ENCODE data around the gene BAG5.
"Not testable (repeated sequence)": the region's sequence is repeated elsewhere in the genome, so short reads cannot be mapped to it uniquely, and the experiment has no call there.

BAG5 gene

DNA sequence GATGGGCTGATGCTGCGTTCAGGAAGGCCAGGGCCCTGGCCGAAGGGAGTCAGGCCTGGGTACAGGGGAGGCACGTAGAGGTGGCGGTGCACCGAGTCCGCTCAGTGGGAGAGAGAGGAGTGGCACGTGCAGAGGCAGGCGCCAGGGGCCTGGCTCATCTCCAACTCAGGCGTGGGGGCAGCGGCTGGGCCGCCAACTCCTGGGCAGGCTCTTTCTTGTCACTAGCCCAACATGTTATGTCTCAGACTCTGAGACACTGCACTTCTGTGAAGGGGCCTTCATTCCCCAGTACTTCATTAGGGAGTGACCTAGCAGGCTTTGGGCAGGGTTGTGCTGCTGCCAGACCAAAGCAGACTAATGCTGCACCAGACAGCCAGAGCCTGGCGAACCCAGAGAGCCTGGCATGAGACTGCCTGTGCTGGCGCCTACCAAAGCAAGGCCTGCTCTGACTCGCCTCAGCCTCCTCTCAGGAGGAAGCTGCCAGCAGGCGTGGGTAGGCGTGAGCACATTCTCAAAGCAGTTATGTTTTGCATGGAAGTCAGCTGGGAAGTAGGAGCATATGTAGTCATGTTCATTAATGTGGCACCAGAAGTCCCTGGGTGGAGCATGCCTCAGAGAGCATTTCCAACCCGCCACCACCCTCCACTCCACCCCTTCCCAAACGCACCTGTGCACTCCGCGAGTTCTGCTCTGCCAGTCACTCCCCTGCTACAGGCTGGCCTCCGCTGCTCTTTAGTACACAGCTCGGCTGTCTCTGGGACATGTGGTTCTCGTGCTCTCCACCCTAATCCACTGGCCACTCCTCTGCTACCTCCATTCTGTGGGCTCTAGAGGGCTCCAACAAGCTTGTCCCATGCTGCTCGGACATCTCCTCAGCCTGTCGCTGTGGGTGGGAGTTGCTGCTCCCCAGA, 49.5 kb downstream of the BAG5 start:
- H3K9me3 ChIP-seq (replicated peaks in 1 of 11), result no peaks in the 10 kb centered on the region
- H4K20me1 ChIP-seq, result peaks cover 0 to 82% (median 20%) of the 10 kb centered on the region in 11 experiments; a peak in 16 of 22 replicates
- H3K36me3 ChIP-seq, result peaks cover 12 to 46% (median 37%) of the 10 kb centered on the region in 11 experiments; a peak in 21 of 22 replicates
- peaks cover 13 to 59% (median 24%) of the 10 kb centered on the region in 10 experiments; a peak in 19 of 20 replicates for H3K4me1 ChIP-seq
- no peak for TF ChIP-seq Cebpa-rat (IDR thresholded peaks at IDR 0.05)
- H3K27me3 ChIP-seq, result no peaks in the 10 kb centered on the region
- peak overlapping the region in 2 of 11 experiments; percentile 3 to 15; a peak in 3 of 22 replicates for H3K27ac ChIP-seq
- H3K4me2 ChIP-seq, result peak overlapping the region in 7 of 11 experiments; percentile 21 to 47 (median 37); a peak in 13 of 22 replicates
- H3K9ac ChIP-seq, result peak overlapping the region in 3 of 11 experiments; percentile 34 to 48 (median 44); a peak in 3 of 22 replicates
- H3K4me3 ChIP-seq, result no peak overlapping the region

DNA sequence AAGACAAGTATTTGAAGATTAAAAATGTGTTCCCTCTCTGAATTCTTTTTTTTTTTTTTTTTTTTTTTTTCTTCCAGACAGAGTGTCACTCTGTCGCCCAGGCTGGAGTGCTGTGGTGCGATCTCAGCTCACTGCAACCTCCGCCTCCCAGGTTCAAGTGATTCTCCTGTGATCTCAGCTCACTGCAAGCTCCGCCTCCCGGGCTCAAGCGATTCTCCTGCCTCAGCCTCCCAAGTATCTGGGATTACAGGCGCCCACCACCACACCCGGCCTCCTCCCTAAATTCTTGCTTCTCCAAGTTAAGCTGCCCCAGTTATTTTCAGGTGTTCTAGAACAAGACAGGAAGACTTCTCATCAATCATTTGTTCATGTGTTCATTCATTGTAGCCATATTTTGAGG, 50.3 kb downstream of the BAG5 start:
- peaks cover 0 to 82% (median 18%) of the 10 kb centered on the region in 11 experiments; a peak in 16 of 22 replicates for H4K20me1 ChIP-seq
- H3K27me3 ChIP-seq; H3K9me3 ChIP-seq (replicated peaks in 1 of 11); H3K27ac ChIP-seq; H3K4me3 ChIP-seq: not testable (repeated sequence)
- peak overlapping the region in 2 of 11 experiments; percentile 34 to 48; a peak in 3 of 22 replicates for H3K9ac ChIP-seq
- peak overlapping the region in 3 of 11 experiments; percentile 24 to 47 (median 37); a peak in 5 of 22 replicates for H3K4me2 ChIP-seq
- H3K4me1 ChIP-seq, result peaks cover 13 to 52% (median 22%) of the 10 kb centered on the region in 10 experiments; a peak in 19 of 20 replicates
- peaks cover 20 to 53% (median 43%) of the 10 kb centered on the region in 11 experiments; a peak in 21 of 22 replicates for H3K36me3 ChIP-seq

- no peak for TF ChIP-seq Cebpa-rat (IDR thresholded peaks at IDR 0.05)
- Histone ChIP-seq H4K20me1 (peaks cover 0 to 75% (median 18%) of the 10 kb centered on the region in 11 experiments; a peak in 16 of 22 replicates), H3K4me2 (no peak overlapping the region), H3K9me3 (replicated peaks in 1 of 11) (no peaks in the 10 kb centered on the region), H3K9ac (no peak overlapping the region), H3K27me3 (no peaks in the 10 kb centered on the region), H3K36me3 (peaks cover 21 to 64% (median 46%) of the 10 kb centered on the region in 11 experiments), H3K4me3 (no peak overlapping the region), H3K27ac (no peak overlapping the region), H3K4me1 (peaks cover 13 to 49% (median 22%) of the 10 kb centered on the region in 10 experiments; a peak in 19 of 20 replicates)
Measured at GRCh38 chr14:103510724-103511693, 51.4 kb downstream of the BAG5 start.

- TF ChIP-seq Cebpa-rat (IDR thresholded peaks at IDR 0.05), result no peak
- Histone ChIP-seq H3K36me3 (peaks cover 24 to 72% (median 56%) of the 10 kb centered on the region in 11 experiments), H3K27me3 (no peaks in the 10 kb centered on the region), H3K9me3 (replicated peaks in 1 of 11) (no peaks in the 10 kb centered on the region), H3K4me3 (no peak overlapping the region), H3K9ac (no peak overlapping the region), H3K27ac (no peak overlapping the region), H3K4me1 (peaks cover 13 to 46% (median 20%) of the 10 kb centered on the region in 10 experiments; a peak in 19 of 20 replicates), H4K20me1 (peaks cover 0 to 70% (median 18%) of the 10 kb centered on the region in 11 experiments; a peak in 16 of 22 replicates), H3K4me2 (no peak overlapping the region)
Measured at GRCh38 chr14:103509864-103510723, 52.4 kb downstream of the BAG5 start.

DNA sequence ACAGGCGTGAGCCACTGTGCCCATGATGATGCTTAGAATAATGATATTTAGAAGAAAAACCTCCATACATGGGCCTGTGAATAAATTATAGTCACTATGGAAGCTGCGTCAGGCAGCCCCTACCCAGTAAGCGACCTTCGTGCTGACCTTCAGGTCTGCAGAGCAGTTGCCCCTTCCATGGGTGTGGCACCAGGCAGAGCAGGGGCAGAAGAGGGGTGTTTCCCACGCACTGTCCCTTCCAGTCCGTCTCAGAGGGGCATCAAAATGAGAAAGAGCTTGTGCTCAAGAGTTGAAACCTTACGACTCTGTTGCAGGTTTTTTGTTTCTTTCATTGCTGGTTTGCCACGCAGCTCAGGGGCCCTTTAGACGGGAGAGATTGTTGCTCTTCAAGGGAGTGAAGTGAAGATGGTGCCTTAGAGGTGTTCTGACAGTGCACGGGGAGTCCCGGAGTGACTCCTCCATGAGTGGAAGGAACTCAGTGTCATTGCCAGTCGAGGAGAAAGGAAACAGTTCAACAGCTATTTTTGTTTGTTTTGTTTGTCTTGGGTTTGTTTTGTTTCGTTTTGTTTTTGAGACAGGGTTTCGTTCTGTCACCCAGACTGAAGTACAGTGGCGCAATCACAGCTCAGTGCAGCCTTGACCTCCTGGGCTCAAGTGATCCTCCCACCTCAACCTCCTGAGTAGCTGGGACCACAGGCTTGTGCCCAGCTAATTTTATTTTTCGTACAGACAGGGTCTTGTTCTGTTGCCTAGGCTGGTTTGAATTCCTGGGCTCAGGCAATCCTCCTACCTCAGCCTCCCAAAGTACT, 53.7 kb downstream of the BAG5 start:
- Histone ChIP-seq H3K4me1 (peaks cover 9 to 36% (median 13%) of the 10 kb centered on the region in 10 experiments; a peak in 19 of 20 replicates), H3K9ac (no peak overlapping the region; a peak in 1 of 22 replicates), H3K9me3 (replicated peaks in 1 of 11) (no peaks in the 10 kb centered on the region), H3K27ac (peak overlapping the region in 1 of 11 experiments; percentile 29; a peak in 1 of 22 replicates), H4K20me1 (peaks cover 0 to 66% (median 18%) of the 10 kb centered on the region in 11 experiments; a peak in 14 of 22 replicates), H3K4me2 (no peak overlapping the region), H3K27me3 (no peaks in the 10 kb centered on the region), H3K36me3 (peaks cover 38 to 85% (median 69%) of the 10 kb centered on the region in 11 experiments), H3K4me3 (no peak overlapping the region)
- TF ChIP-seq Cebpa-rat (IDR thresholded peaks at IDR 0.05), result no peak

DNA sequence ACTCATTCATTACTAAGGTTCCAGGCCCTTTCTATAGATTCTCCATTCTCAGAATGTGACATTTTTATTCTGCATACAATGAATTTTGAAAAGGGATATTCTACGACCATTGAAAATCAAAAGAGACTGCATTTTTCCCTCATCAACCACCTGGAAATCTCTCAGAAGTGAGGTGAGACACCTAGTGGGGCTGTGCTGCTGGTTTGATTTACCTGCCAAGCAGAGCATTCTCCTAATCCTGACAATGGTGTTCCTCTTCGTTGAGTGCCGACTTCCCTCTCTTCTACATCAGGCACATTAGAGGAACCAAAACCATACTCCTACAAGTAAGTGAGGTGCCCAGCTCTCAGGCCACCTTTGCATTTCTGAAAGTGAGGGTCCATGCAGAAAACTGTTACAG, 54.7 kb downstream of the BAG5 start:
- Histone ChIP-seq H3K9ac (no peak overlapping the region), H4K20me1 (peaks cover 0 to 63% (median 16%) of the 10 kb centered on the region in 11 experiments; a peak in 15 of 22 replicates), H3K4me1 (peaks cover 5 to 35% (median 11%) of the 10 kb centered on the region in 10 experiments), H3K4me3 (no peak overlapping the region), H3K9me3 (replicated peaks in 1 of 11) (no peaks in the 10 kb centered on the region), H3K27me3 (no peaks in the 10 kb centered on the region), H3K36me3 (peaks cover 47 to 95% (median 79%) of the 10 kb centered on the region in 11 experiments), H3K27ac (no peak overlapping the region), H3K4me2 (no peak overlapping the region)
- no peak for TF ChIP-seq Cebpa-rat (IDR thresholded peaks at IDR 0.05)
